ENCODE results near the gene ZNF182.

The ZNF182 gene

GRCh38 chrX:48003367-48003757, 427 bp downstream of the ZNF182 start:
- no peak for FAIRE-seq
- DNase-seq (ENCODE audit: insufficient read length, low spot score), result no peak
- no peak for TF ChIP-seq CTCF (IDR thresholded peaks at IDR 0.05; ENCODE audit: insufficient read depth, missing control alignments)

GRCh38 chrX:48002929-48003328, 860 bp downstream of the ZNF182 start:
- no peak for TF ChIP-seq CTCF (IDR thresholded peaks at IDR 0.05; ENCODE audit: insufficient read depth, missing control alignments)
- DNase-seq (ENCODE audit: insufficient read length, low spot score), result no peak
- FAIRE-seq, result no peak

- TF ChIP-seq CTCF (IDR thresholded peaks at IDR 0.05; ENCODE audit: insufficient read depth, missing control alignments), result no peak
- no peak for FAIRE-seq
- no peak for DNase-seq (ENCODE audit: insufficient read length, low spot score)
Observed at GRCh38 chrX:48002319-48002718, 1.5 kb downstream of the ZNF182 start.

- no peak for DNase-seq (ENCODE audit: insufficient read length, low spot score)
- no peak for TF ChIP-seq CTCF (IDR thresholded peaks at IDR 0.05; ENCODE audit: insufficient read depth, missing control alignments)
- FAIRE-seq, result no peak
Observed at GRCh38 chrX:48001260-48001659, 2.5 kb downstream of the ZNF182 start.

DNA sequence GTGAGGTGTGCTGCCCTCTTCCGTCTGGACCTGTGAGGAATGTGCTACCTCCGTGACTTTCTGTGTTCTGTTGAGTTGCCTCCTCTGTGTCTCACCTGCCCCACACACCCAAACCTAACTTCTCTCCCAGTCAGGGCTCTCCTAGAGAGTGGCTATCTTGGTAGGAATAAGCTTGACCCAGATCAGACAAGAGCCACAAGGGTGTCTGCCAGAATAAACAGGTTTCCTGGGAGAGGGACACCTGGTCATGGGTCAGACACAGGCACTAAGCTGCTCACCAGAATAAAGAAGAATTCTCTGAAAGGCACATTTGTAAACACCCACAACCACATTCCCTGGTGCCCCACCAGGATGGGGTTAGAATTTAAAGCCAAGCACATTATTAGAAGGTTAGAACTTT, 11.1 kb downstream of the ZNF182 start:
- DNase-seq (ENCODE audit: insufficient read length, low spot score), result no peak
- FAIRE-seq, result no peak
- TF ChIP-seq CTCF (IDR thresholded peaks at IDR 0.05; ENCODE audit: insufficient read depth, missing control alignments), result no peak

- FAIRE-seq (no peak), DNase-seq (ENCODE audit: insufficient read length, low spot score) (no peak)
- no peak for TF ChIP-seq CTCF (IDR thresholded peaks at IDR 0.05; ENCODE audit: insufficient read depth, missing control alignments)
Observed at GRCh38 chrX:47992095-47992380, 11.8 kb downstream of the ZNF182 start.

- TF ChIP-seq CTCF (IDR thresholded peaks at IDR 0.05; ENCODE audit: insufficient read depth, missing control alignments), result no peak
- DNase-seq (ENCODE audit: insufficient read length, low spot score) (no peak), FAIRE-seq (no peak)
Observed at GRCh38 chrX:47991263-47992094, 12.3 kb downstream of the ZNF182 start.
